SK-N-MC (cell line): ENCODE data around the gene KCNB1.

Experiments used
- EZH2 ChIP-seq: fragments of 200-600 bp; sonication (generic); IDR thresholded peaks from one replicate; pipeline ENCODE4 v1.6.1; 2017; ENCODE audit warnings: antibody characterized with exemption
- FOXP2 ChIP-seq: optimal IDR thresholded peaks from 2 replicates; pipeline ENCODE3; 2011; ENCODE audit warnings: mild to moderate bottlenecking, moderate library complexity; ENCODE audit not compliant: insufficient read depth; ENCODE audit errors: extremely low read length, control extremely low read depth
- POLR2AphosphoS5 ChIP-seq: IDR thresholded peaks from 2 replicates; pipeline ENCODE4 v1.6.1; 2012; ENCODE audit warnings: mild to moderate bottlenecking, low read depth, low read length, borderline replicate concordance

- no peak for TF ChIP-seq POLR2AphosphoS5
- no peak for TF ChIP-seq EZH2
- TF ChIP-seq FOXP2, result no peak
Observed at GRCh38 chr20:49461894-49462620, 20.4 kb downstream of the KCNB1 start.
